HCT116 (cell line): Measurements from ENCODE around the gene PKNOX2. TPM values are rescaled to one million over a fixed set of nuclear protein-coding genes. Genes with fewer than 3 reads are reported as not detected.

Experiments
- ATAC-seq: fragments of 200-7000 bp; cut with Tn5 transposase; 2 replicates; pipeline ENCODE4 v1.9.1; 2020; ENCODE audit warnings: mild to moderate bottlenecking, moderate library complexity
- BruUV-seq: library from RNA; stranded (reverse); fragments of 400-500 nt; replicated peaks from 2 replicates; lab custom pipeline; 2021; lab: Mats Ljungman, UMichigan
- CTCF ChIA-PET: fragments of 300-600 bp; sonication (Branson Sonifier 250); formaldehyde crosslinking; loops from one replicate; lab custom pipeline; 2021; ENCODE audit warnings: antibody characterized with exemption; lab: Charles Lee
- POLR2A ChIA-PET: fragments of 300-600, 350-600 bp; sonication (Branson Sonifier 250); formaldehyde crosslinking; loops from one replicate; lab custom pipeline; 2021; ENCODE audit warnings: antibody characterized with exemption; lab: Charles Lee
- RAD21 ChIA-PET, 2 experiments: fragments of 300-600 bp; sonication (Branson Sonifier 250); formaldehyde crosslinking; loops; one replicate each; lab custom pipeline; 2023; ENCODE audit warnings: low total read pairs in 2 of 2; ENCODE audit not compliant: uncharacterized antibody in 2 of 2, unreplicated experiment in 2 of 2, low non-redundant PET in 1 of 2; lab: Charles Lee
- DNase-seq: peaks from one replicate; pipeline ENCODE4 v3.0.0-alpha.2; 2010; ENCODE audit warnings: low read depth, low spot score
- H2AFZ ChIP-seq: fragments of 200-600 bp; shearing (Covaris generic), sonication (generic); 2 replicates; pipeline ENCODE4 v1.6.1; 2017; ENCODE audit warnings: low read depth, mixed run types, mixed read lengths, antibody characterized with exemption, low read length; ENCODE audit not compliant: poor library complexity, severe bottlenecking
- H3K27ac ChIP-seq: 2 replicates; pipeline ENCODE4 v1.5.1; 2012; ENCODE audit warnings: low read depth, low read length
- H3K27me3 ChIP-seq: fragments of 200-600 bp; sonication (generic); 2 replicates; pipeline ENCODE4 v1.6.1; 2016; ENCODE audit warnings: mixed run types, low read length, mixed read lengths; ENCODE audit not compliant: insufficient read depth
- H3K36me3 ChIP-seq, 2 experiments: fragments of 200-500 bp in 1 of 2; fragments of 200-600 bp in 1 of 2; sonication (Bioruptor generic) in 1 of 2; sonication (generic) in 1 of 2; 2 replicates each; pipeline versions ENCODE4 v1.5.1 to v1.6.1; 2014 to 2016; ENCODE audit warnings: low read length in 2 of 2, inconsistent platforms in 1 of 2, mixed read lengths in 1 of 2, mixed run types in 1 of 2; ENCODE audit not compliant: insufficient read depth in 2 of 2, control insufficient read depth in 1 of 2
- H3K4me1 ChIP-seq, 2 experiments: fragments of 200-600 bp in 1 of 2; sonication (generic) in 1 of 2; 2 replicates each; pipeline versions ENCODE4 v1.5.1 to v1.6.1; 2012 to 2017; ENCODE audit warnings: low read length in 2 of 2, inconsistent platforms in 1 of 2, mild to moderate bottlenecking in 1 of 2, mixed read lengths in 1 of 2, mixed run types in 1 of 2, moderate library complexity in 1 of 2; ENCODE audit not compliant: insufficient read depth in 2 of 2, control insufficient read depth in 1 of 2
- H3K4me2 ChIP-seq: fragments of 200-600 bp; sonication (generic); 2 replicates; pipeline ENCODE4 v1.6.1; 2017; ENCODE audit warnings: mixed run types, low read length, mixed read lengths
- H3K4me3 ChIP-seq, 2 experiments: fragments of 200-600 bp in 1 of 2; sonication (generic) in 1 of 2; replicated peaks in 1 of 2; 2 replicates each; pipeline ENCODE4 v1.5.1; 2011 to 2016; ENCODE audit warnings: low read length in 2 of 2, control low read depth in 1 of 2, low read depth in 1 of 2, mild to moderate bottlenecking in 1 of 2, mixed read lengths in 1 of 2, mixed run types in 1 of 2
- H3K79me2 ChIP-seq: fragments of 200-600 bp; sonication (generic); 2 replicates; pipeline ENCODE4 v1.6.1; 2017; ENCODE audit warnings: mild to moderate bottlenecking, mixed run types, low read length, moderate library complexity, mixed read lengths; ENCODE audit not compliant: insufficient read depth
- H3K9ac ChIP-seq: fragments of 200-600 bp; sonication (generic); 2 replicates; pipeline ENCODE4 v1.6.1; 2016; ENCODE audit warnings: low read length, mixed read lengths
- H3K9me2 ChIP-seq: fragments of 200-600 bp; sonication (generic), shearing (Covaris generic); 2 replicates; pipeline ENCODE4 v1.6.1; 2017; ENCODE audit warnings: mixed run types, mild to moderate bottlenecking, moderate library complexity; ENCODE audit not compliant: insufficient read depth
- H3K9me3 ChIP-seq, 2 experiments: fragments of 200-500 bp in 1 of 2; fragments of 200-600 bp in 1 of 2; sonication (Bioruptor generic) in 1 of 2; sonication (generic) in 1 of 2; 2 replicates each; pipeline ENCODE4 v1.6.1; 2014 to 2017; ENCODE audit warnings: low read length in 2 of 2, mixed read lengths in 2 of 2, inconsistent platforms in 1 of 2, low read depth in 1 of 2, mild to moderate bottlenecking in 1 of 2, mixed run types in 1 of 2, moderate library complexity in 1 of 2; ENCODE audit not compliant: control insufficient read depth in 1 of 2, insufficient read depth in 1 of 2
- H4K20me1 ChIP-seq: fragments of 200-600 bp; sonication (generic), shearing (Covaris generic); 2 replicates; pipeline ENCODE4 v1.6.1; 2017; ENCODE audit warnings: mixed run types, mild to moderate bottlenecking, moderate library complexity; ENCODE audit not compliant: insufficient read depth
- CBX3 ChIP-seq: IDR thresholded peaks from 2 replicates; pipeline ENCODE4 v1.6.1; 2012; ENCODE audit warnings: low read depth
- CTCF ChIP-seq, 3 experiments: fragments of 200-600 bp in 1 of 3; sonication (generic) in 1 of 3; IDR thresholded peaks in 2 of 3; conservative IDR thresholded peaks in 1 of 3; 2 replicates each; pipeline ENCODE4 v1.5.1; 2012 to 2017; ENCODE audit warnings: low read depth in 2 of 3, low read length in 2 of 3, antibody characterized with exemption in 1 of 3, borderline replicate concordance in 1 of 3, control low read depth in 1 of 3, mild to moderate bottlenecking in 1 of 3, mixed read lengths in 1 of 3, mixed run types in 1 of 3, moderate library complexity in 1 of 3; ENCODE audit not compliant: insufficient read depth in 1 of 3
- EGR1 ChIP-seq: IDR thresholded peaks from 2 replicates; pipeline ENCODE4 v1.6.1; 2012; ENCODE audit warnings: low read depth
- ELF1 ChIP-seq: IDR thresholded peaks from 2 replicates; pipeline ENCODE4 v1.6.1; 2012; ENCODE audit warnings: low read depth, borderline replicate concordance
- EZH2 ChIP-seq: fragments of 200-600 bp; sonication (generic); IDR thresholded peaks from 2 replicates; pipeline ENCODE4 v1.6.1; 2017; ENCODE audit warnings: antibody characterized with exemption, mixed run types
- FOSL1 ChIP-seq: IDR thresholded peaks from 2 replicates; pipeline ENCODE4 v1.6.1; 2012; ENCODE audit warnings: low read depth
- JUND ChIP-seq: IDR thresholded peaks from 2 replicates; pipeline ENCODE4 v1.6.1; 2012
- POLR2A ChIP-seq: IDR thresholded peaks from 2 replicates; pipeline ENCODE4 v1.7.0; 2011; ENCODE audit warnings: borderline replicate concordance; ENCODE audit not compliant: insufficient read depth, insufficient read length; ENCODE audit errors: extremely low read depth
- POLR2AphosphoS5 ChIP-seq: IDR thresholded peaks from 2 replicates; pipeline ENCODE4 v1.6.1; 2011; ENCODE audit warnings: mild to moderate bottlenecking, low read depth, low read length, moderate library complexity
- RAD21 ChIP-seq: IDR thresholded peaks from 2 replicates; pipeline ENCODE4 v1.6.1; 2012; ENCODE audit warnings: low read depth, mild to moderate bottlenecking
- REST ChIP-seq: IDR thresholded peaks from 2 replicates; pipeline ENCODE4 v1.6.1; 2012; ENCODE audit warnings: low read depth
- SP1 ChIP-seq: IDR thresholded peaks from 2 replicates; pipeline ENCODE4 v1.6.1; 2012; ENCODE audit warnings: low read depth
- SRF ChIP-seq: IDR thresholded peaks from 2 replicates; pipeline ENCODE4 v1.6.1; 2012; ENCODE audit warnings: low read depth
- TCF7L2 ChIP-seq: IDR thresholded peaks from 2 replicates; pipeline ENCODE4 v1.7.0; 2011; ENCODE audit warnings: borderline replicate concordance, inconsistent platforms; ENCODE audit not compliant: insufficient read depth, insufficient read length; ENCODE audit errors: extremely low read depth
- YY1 ChIP-seq: IDR thresholded peaks from 2 replicates; pipeline ENCODE4 v1.6.1; 2011; ENCODE audit warnings: low read length, low read depth, moderate library complexity, mild to moderate bottlenecking; ENCODE audit not compliant: insufficient replicate concordance; ENCODE audit errors: extremely low read depth
- ZBTB33 ChIP-seq: IDR thresholded peaks from 2 replicates; pipeline ENCODE4 v1.6.1; 2011; ENCODE audit warnings: mild to moderate bottlenecking, low read length, moderate library complexity; ENCODE audit not compliant: insufficient replicate concordance; ENCODE audit errors: extremely low read depth
- ZFX ChIP-seq: fragments of 450-650 bp; IDR thresholded peaks from 2 replicates; pipeline ENCODE4 v1.6.1; 2017
- intact Hi-C: fragments of 100-400 bp; cut with micrococcal nuclease; formaldehyde crosslinking; loops from 2 replicates; pipeline ENCODE4 v1.10.0; 2022
- total RNA-seq: library from RNA; stranded (reverse); gene quantifications from one replicate; pipeline ENCODE4 v1.2.1, GENCODE V29; 2021; ENCODE audit not compliant: unreplicated experiment
- TF ChIP-seq, protein P1 (sequence below): IDR thresholded peaks from 2 replicates; pipeline ENCODE4 v1.6.1; 2012
- TF ChIP-seq, protein P2 (sequence below): IDR thresholded peaks from 2 replicates; pipeline ENCODE4 v1.6.1; 2012

Gene PKNOX2
- total RNA-seq, 1 experiment from 2014 or later: 0.20 TPM

DNA sequence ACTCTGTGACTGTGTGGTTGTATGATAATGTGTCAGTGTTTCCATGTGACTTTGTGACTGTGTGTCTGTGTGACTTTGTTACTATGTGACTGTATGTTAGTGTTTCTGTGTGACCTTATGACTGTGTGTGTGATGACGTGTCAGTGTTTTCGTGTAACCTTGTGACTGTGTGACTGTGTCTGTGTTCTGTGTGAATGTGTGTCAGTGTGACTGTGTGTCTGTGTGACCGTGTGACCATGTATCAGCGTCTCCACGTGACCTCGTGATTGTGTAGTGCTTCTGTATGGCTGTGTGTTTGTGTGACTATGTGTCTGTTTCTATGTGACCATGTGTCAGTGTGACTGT, 9.5 kb upstream of the PKNOX2 start:
- no peak for DNase-seq
- Histone ChIP-seq H3K4me3 (no peak overlapping the region), H3K9me3 (no peaks in the 10 kb centered on the region; a peak in 1 of 4 replicates), H3K9me2 (no peaks in the 10 kb centered on the region), H3K4me1 (no peaks in the 10 kb centered on the region), H3K27me3 (no peaks in the 10 kb centered on the region), H4K20me1 (no peaks in the 10 kb centered on the region), H3K79me2 (no peaks in the 10 kb centered on the region), H3K4me2 (no peak overlapping the region), H3K9ac (no peak overlapping the region), H3K27ac (no peak overlapping the region), H2AFZ (no peak overlapping the region), H3K36me3 (no peaks in the 10 kb centered on the region)
- ChIA-PET CTCF (no interaction called here), RAD21 (no interaction called here), POLR2A (no interaction called here)
- TF ChIP-seq EGR1 (no peak), SRF (no peak), EZH2 (no peak), REST (no peak), SP1 (no peak), CBX3 (no peak), ELF1 (no peak), POLR2AphosphoS5 (no peak), RAD21 (no peak), YY1 (no peak), ZBTB33 (no peak), TCF7L2 (no peak), FOSL1 (no peak), POLR2A (no peak), CTCF (IDR thresholded peaks at IDR 0.05 in 2 of 3, conservative IDR thresholded peaks at IDR 0.05 in 1 of 3; ENCODE audit: borderline replicate concordance in 1 of 3, insufficient read depth in 1 of 3, low read depth in 2 of 3, low read length in 2 of 3) (no peak), ZFX (no peak), JUND (no peak)
- TF ChIP-seq, protein P1, sequence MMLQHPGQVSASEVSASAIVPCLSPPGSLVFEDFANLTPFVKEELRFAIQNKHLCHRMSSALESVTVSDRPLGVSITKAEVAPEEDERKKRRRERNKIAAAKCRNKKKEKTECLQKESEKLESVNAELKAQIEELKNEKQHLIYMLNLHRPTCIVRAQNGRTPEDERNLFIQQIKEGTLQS: no peak
- TF ChIP-seq, protein P2, sequence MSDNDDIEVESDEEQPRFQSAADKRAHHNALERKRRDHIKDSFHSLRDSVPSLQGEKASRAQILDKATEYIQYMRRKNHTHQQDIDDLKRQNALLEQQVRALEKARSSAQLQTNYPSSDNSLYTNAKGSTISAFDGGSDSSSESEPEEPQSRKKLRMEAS: no peak
- BruUV-seq: no TSS peak
- no peak for ATAC-seq
- intact Hi-C loops: no loop called here
